ENCODE measurements around the gene NUP205.
"Not testable (repeated sequence)": the region's sequence is repeated elsewhere in the genome, so short reads cannot be mapped to it uniquely, and the experiment has no call there.

Gene NUP205

DNA sequence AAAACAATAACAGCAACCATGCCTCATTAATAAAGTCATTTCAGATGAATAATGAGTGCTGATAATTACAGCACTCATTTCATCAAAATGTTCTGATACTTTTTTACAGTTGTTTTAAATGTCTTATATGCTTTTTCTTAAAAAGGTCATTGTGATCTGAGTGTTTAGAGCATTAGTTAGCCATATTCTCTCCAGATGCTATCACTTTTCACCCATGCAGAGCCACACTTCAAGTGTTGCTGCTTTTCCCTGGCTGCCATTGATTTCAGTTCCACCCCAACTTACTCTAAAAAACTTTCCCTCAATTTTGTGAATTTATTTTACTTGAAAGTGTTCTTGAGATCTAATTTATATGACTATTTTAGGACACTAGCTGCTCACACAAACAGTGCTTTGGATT lies 41.8 kb downstream of the NUP205 start:
- intact Hi-C loops (cut with DNase I) = no loop called here
- no peak for DNase-seq

DNA sequence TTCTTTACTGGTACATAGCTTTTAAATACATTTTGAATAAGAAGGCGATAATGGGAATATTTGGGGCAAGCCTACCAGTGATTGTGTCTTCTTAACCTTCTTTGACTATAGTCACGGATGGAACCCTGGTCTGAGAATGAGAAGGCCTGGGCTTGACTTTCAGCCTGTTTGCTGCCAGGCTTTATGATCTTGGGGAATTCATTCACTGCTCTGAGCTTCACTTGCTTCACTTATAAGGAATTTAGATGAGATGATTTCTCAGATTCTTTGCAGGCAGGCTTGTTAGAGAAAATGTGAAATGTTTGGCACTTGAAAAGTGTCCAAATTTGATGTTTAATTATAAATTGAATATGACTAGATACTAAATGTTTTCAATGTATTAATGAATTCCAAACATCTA lies 42.5 kb downstream of the NUP205 start:
- no peak for DNase-seq
- intact Hi-C loops (cut with DNase I) = no loop called here

DNA sequence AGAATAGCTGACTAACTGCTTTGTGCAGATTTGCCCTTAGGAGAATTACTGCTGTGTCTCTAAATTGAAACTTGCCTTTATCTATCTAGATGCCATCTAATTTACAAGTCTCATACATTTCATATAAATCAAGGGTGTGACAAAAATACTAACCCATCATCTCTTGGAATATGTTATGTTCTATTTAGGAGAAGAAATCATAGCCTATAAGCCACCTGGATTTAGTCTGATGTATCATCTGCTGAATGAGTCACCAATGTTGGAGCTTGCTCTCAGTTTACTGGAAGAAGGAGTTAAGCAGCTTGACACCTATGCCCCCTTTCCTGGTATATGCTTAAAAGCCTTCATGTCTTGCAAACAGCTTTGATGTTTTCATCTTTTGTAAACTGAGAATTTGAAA lies 43.5 kb downstream of the NUP205 start:
- intact Hi-C loops (cut with DNase I) = no loop called here
- DNase-seq = peak in 1 of 42 donors; percentile 5

DNA sequence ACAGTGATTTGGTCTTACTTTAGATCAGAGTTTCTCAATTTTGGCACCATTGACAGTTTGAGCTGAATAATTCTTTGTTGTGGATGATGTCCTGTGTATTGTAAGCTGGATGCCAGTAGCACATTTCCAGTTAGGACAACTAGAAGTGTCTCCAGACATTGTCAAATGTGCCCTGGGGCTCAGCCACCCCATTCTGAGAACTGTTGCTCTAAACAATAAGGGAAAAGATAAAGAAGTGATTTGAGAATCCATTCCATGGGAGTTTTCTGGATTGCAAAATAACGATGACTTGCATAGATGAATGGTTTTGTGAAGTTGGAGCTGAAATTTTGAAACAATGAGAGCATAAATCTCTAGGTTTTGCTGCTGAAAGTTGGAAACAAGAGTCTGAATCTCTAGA lies 44.6 kb downstream of the NUP205 start:
- intact Hi-C loops (cut with DNase I) = no loop called here
- peak in 19 of 42 donors; percentile 6 to 68 (median 17) for DNase-seq

DNA sequence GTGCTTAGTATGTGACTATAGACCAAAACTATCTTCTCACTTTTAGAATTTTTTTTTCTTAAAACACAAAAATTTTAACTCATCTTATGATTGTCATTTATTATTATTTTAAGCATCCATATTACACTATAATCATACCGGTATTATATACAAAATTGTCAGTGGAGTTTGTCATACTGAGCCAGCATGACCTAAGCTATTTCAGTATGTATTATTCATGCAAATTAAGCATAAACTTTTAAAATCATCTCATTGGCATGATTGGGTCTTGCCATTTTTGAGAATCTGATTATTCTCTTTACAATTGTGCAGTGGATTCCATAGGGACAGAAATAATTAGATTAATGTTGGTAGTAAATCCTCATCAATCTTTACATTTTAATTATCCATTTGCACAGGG lies 58.4 kb downstream of the NUP205 start:
- no peak for DNase-seq
- intact Hi-C loops (cut with DNase I) = no loop called here

DNA sequence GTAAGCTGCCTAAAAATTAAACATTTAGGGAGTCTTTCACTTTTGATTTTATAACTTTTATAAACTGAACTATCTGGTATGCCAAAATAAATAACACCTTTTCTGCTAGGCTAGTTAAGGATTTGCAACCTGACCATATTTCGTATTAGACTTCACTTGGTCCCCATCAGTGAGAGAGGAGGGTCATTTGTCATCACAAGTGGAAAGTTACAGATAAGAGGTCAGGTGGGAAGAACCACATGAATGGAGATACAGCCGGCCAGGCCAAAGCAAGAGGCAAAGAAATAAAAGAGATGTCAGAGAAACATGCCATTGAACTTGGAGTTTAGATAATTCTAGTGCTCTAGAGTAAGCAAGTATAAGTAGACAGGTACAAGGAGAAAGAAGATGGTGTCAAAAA lies 60.1 kb downstream of the NUP205 start:
- DNase-seq = no peak
- intact Hi-C loops (cut with DNase I) = no loop called here

DNA sequence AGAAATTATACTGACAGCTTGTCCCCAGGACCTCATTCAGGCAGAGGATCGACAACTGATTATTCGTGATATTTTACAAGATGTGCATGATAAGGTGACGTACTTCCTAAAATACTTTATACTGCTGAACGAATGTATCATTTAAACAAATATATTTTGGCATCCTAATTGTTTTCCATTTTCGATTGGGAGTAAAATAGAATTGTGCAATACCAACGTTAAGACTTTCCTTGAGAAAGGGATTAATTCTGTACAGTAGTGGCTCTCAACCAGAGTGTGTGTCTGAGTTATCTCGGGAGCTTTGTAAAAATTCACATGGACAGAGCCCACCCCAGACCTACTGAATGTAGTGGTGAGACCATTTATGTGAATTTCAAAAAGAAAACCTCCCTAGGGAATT lies 60.8 kb downstream of the NUP205 start:
- intact Hi-C loops (cut with DNase I) = no loop called here

DNA sequence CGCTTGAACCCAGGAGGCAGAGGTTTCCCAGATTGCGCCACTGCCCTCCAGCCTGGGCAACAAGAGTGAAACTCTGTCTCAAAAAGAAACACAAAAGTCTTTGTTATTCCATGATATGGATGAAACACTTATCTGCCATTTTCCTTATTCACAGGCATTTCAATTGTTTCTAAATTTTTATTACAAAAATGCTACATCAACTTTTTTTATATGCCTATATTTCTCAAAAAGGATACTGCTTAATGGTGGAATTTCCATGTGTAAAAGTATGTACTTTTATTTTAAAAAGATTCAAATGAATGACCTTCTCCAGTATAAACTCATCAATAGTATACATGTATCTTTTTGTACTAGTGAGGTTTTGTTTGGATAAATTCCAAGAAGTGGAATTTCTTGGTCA lies 62.7 kb downstream of the NUP205 start:
- DNase-seq = no peak
- intact Hi-C loops (cut with DNase I) = no loop called here

More for the DNA sequence above, 60.8 kb downstream of the NUP205 start:
- DNase-seq = no peak

DNA sequence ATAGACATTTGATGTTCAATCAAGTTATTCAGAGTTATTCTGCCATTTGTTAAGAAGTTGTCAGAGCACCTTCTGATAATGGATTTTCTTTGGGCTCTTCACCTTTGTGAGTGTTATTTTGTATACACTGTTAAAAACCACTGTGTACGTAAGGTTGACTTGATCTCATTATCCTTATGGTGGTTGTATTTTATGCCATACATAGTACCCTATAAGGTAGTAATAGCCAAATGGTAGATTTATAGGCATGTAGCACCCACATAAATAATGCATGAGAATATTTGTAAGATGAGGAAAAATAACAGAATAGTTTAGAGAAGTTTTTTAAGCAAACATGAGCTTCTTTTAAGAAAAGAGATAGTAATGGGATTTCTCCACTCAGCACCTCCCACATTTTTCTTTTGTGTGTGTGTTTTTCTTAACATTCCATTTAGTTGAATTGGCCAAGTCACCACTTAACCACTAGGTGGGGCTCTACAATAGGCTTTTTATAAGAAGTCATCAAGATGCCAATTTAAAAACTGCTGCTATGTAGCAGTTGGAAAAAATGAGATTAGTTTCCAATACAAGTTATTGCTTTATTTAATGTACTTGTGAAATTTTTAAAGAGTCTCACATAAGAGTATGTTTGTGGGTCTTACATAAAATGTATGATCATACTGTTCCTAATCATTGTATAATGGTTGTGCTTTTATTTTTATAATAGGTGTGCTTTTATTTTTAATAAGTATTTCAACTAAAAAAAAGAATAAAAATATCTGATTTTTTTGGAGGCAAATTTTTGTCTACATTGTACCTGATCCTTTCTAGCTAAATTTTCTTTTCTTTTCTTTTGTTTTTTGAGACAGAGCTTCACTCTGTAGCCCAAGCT lies 63.5 kb downstream of the NUP205 start:
- DNase-seq = peak in 22 of 42 donors; percentile 9 to 83 (median 46)

DNA sequence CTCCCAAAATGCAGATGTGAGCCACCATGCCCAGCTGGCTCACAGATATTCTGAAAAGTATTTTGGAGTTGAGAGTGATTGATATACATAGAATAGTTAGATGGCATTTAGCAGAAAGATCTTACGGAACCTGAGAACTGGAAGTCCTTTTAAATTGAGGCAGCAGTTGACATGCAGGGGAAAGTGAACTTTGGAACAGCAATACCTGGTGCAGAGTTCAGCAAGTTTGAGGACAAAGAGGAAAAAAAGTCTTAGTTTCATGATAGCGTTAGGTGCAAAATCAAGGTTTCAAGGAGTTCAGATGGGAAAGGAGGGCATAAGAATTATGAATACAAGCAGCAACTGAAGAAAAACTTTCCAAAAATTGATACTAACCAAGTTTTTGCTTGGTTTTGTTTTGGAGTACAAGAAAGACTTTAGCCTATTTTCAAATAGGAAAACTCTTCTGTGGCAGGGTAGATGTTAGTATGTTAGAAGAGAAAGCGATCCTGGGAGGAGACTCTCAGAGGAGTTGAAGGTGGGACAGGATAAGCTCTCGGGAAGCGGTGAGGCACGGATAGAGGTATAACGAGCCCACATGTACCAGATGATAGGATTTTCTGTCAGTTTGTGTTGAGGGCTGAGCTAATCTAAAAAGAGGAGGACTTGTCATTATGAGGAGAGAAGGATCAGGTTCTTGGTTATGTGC lies 76.6 kb downstream of the NUP205 start:
- intact Hi-C loops (cut with DNase I) = no loop called here
- no peak for DNase-seq

More for the DNA sequence above, 63.5 kb downstream of the NUP205 start:
- intact Hi-C loops (cut with DNase I) = no loop called here

DNA sequence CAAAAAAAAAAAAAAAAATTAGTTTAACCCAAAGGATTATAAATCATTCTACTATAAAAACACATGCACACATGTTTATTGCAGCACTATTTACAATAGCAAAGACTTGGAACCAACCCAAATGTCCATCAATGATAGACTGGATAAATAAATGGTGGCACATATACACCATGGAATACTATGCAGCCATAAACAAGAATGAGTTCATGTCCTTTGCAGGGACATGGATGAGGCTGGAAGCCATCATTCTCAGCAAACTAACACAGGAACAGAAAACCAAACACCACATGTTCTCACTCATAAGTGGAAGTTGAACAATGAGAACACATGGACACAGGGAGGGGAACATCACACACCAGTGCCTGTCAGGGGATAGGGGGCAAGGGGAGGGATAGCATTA lies 82.0 kb downstream of the NUP205 start:
- DNase-seq = not testable (repeated sequence)
- intact Hi-C loops (cut with DNase I) = loop anchor here (10.0 kb wide), 1 partner anchor 125 kb away; the partner anchor contains the start of gene CNOT4

DNA sequence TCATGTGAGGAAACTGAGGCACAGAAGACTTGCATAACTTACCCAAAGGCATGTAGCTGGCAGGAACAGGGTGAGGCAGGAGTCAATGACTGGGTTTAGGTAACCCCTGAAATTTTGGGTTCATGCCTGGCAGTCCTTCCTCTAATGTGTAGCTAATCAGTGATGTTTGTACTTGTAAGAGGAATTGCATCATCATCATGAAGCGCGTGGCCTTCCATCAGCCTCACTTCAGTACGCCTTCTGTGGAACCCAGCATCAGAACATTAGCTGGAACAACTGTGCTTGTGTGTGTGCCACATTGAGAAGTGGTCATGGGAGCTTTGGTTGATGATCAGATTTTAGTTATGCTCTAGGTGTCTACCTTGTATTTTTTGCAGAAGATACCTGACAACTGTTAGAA lies 86.4 kb downstream of the NUP205 start:
- intact Hi-C loops (cut with DNase I) = loop anchor here (10.0 kb wide), 1 partner anchor 129 kb away; the partner anchor contains the start of gene CNOT4
- DNase-seq = no peak

DNA sequence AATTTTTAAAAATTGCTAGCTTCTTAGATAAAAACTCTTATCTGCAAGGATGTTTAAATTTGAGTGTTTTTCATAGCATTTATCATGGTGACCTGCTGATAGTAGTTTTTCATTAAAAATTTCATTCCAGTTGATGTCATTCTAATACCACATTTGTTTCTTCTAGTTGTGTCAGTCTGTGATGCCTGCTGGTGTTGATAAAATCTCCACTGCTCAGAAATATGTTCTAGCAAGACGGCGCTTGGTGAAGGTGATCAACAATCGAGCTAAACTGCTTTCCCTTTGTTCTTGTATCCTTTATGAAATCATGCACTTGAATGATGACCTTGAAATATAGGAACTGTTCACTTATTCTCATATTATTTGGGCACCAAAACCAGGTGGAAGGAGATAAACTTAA lies 87.0 kb downstream of the NUP205 start:
- intact Hi-C loops (cut with DNase I) = loop anchor here (5.0 to 10.0 kb wide), 2 partner anchors 130 to 362 kb away; partner anchors contain the start of gene CNOT4
- no peak for DNase-seq

DNA sequence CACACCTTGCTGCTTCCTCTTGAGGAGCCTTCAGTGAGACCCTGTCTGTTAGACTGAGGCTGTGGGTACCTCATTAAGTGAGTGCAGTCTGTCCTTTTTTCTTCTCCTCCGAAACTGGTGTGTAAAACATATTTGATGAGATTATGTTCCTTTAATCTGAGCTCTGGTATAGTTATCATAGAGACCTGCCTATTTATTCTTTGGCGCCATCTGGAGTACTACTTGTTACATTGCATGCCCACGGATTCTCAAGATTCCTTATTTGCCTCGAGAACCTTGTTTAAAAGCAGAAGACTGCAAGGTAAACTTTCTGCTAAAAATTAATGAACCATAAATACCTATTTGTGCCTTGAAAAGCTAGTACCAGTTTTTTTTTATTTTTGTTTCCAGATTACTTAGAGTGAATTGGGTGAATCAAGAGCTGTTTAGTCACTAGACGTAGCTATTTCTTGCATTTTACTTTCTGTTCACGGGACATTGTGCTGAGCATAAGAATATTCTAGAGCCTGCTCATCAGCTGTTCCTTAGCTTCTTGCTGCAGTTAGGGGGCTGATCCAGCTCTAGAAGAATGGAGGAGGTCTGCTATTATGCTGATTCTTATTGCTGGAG lies 87.7 kb downstream of the NUP205 start:
- intact Hi-C loops (cut with DNase I) = loop anchor here (5.0 to 10.0 kb wide), 2 partner anchors 131 to 363 kb away; partner anchors contain the start of gene CNOT4
- DNase-seq = peak in 18 of 42 donors; percentile 15 to 76 (median 36)

DNA sequence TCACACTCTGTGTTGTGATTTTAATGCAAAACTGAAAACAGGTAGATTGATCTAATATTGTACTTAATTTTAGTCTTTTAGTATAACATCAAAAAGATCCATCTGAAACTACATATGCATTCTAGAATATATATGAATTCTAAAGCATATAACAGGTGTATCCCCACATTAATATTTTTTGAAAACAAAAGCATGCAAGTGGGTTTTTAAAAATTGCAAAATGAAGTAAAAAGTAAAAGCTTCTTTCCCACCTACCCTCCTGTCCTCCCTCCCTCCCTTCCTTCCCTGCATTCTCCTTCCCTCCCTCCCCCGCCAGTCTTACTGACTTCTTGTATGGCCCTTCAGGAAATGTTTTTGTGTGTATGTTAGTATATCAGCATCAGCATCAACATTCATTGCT lies 90.0 kb downstream of the NUP205 start:
- no peak for DNase-seq
- intact Hi-C loops (cut with DNase I) = loop anchor here (5.0 to 10.0 kb wide), 2 partner anchors 133 to 365 kb away; partner anchors contain the start of gene CNOT4

DNA sequence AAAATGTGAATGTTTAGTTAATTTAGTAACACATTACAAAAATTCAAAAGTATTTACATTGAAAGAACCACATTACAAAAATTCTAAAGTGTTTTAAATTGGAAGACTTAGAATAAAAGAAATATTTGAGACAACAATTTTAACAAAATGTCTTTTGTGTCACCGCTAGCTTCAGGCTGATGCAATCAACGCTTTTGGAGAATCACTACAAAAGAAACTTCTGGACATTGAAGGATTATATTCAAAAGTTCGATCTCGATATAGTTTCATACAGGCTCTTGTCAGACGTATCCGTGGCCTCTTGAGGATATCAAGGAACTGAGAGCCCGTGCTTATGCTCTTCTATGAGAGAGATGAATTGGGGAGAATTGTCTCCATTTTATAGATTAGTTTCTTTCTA lies 90.5 kb downstream of the NUP205 start:
- intact Hi-C loops (cut with DNase I) = loop anchor here (5.0 to 10.0 kb wide), 2 partner anchors 133 to 366 kb away; partner anchors contain the start of gene CNOT4

DNA sequence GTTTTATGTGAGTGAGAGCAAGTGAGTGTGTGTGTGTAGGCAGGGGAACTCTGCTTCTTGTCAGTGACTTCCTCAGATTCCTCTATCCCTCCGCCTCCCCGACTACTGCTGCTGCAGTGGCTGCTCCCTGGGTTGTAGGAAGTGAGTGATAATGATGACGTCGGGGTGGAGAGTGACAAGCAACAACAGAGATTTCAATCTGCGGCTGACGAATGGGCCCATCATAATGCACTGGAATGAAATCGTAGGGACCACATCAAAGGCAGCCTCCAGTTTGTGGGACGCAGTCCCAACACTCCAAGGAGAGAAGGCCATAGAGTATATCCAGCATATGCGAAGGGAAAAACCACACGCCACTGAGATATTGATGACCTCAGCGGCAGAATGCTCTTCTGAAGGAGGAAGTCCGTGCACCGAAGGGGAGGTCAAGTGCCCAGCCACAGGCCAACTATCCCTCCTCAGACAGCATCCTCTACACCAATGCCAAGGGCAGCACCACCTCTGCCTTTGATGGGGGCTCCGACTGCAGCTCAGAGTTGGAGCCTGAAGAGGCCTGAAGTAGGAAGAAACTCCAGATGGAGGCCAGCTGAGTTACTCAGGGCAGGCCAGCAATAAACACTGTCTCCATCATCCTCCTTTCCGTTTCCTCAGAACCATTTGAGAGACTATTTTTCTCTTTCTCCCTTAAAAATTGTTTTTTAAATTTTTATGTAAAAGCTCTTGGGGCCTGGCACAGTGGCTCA lies 93.3 kb downstream of the NUP205 start:
- intact Hi-C loops (cut with DNase I) = no loop called here
- DNase-seq = peak in 40 of 42 donors; percentile 27 to 94 (median 69)

More for the DNA sequence above, 90.5 kb downstream of the NUP205 start:
- DNase-seq = no peak

DNA sequence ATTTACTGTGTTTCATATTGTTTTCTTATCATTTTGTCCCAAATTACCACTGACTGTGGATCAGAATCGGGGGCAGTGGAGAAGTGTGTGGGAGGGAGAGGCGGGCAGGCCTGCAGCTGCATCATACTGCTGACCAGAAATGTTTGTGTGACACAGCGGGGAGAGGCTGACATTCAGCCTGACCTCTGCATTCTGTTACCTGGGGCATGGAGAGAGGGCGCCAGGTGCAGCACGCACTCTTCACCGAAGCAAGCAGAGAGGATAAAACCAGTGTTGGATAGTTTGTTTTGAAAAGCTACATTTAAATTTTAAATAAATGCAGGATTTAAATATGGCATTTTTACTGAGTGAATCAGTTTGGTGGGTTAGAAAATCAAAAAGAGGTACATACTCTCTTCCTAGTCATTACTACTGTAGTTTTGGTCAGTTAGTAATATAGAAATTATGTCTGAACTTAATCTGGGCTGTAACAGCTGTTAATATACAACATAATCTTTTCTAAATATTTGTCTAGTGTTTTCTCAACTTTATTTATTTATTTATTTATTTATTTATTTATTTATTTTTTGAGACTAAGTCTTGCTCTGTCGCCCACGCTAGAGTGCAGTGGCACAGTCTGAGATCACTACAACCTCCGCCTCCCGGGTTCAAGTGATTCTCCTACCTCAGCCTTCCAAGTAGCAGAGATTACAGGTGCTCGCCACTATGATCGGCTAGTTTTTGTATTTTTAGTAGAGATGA lies 95.8 kb downstream of the NUP205 start:
- DNase-seq = no peak
- intact Hi-C loops (cut with DNase I) = no loop called here

Measured in head of caudate nucleus (tissue), 42 donors.